GM23248 (cell line): ENCODE measurements around the gene TMEM108. TPM values are rescaled to one million over a fixed set of nuclear protein-coding genes. Genes with fewer than 3 reads are reported as not detected.

ENCODE experiments used
- DNase-seq: peaks from one replicate; pipeline ENCODE4 v3.0.0-alpha.2; 2015
- H2AFZ ChIP-seq: fragments of 200-600 bp; sonication (generic); 2 replicates; pipeline ENCODE4 v1.6.1; 2016; ENCODE audit warnings: antibody characterized with exemption
- H3F3A ChIP-seq: fragments of 200-600 bp; sonication (generic); 2 replicates; pipeline ENCODE4 v1.6.1; 2016; ENCODE audit warnings: mild to moderate bottlenecking, antibody characterized with exemption, mixed run types; ENCODE audit not compliant: insufficient read depth
- H3K27ac ChIP-seq: fragments of 200-600 bp; sonication (generic); 2 replicates; pipeline ENCODE4 v1.5.1; 2016; ENCODE audit warnings: mild to moderate bottlenecking
- H3K27me3 ChIP-seq: fragments of 200-600 bp; sonication (generic); replicated peaks from 2 replicates; pipeline ENCODE4 v1.6.1; 2016; ENCODE audit warnings: mild to moderate bottlenecking; ENCODE audit not compliant: insufficient read depth
- H3K36me3 ChIP-seq: fragments of 200-600 bp; sonication (generic); 2 replicates; pipeline ENCODE4 v1.6.1; 2016; ENCODE audit warnings: low read depth, mild to moderate bottlenecking
- H3K4me1 ChIP-seq: fragments of 200-600 bp; sonication (generic); 2 replicates; pipeline ENCODE4 v1.6.1; 2016; ENCODE audit warnings: mild to moderate bottlenecking; ENCODE audit not compliant: insufficient read depth
- H3K4me2 ChIP-seq: fragments of 200-600 bp; sonication (generic); one replicate; pipeline ENCODE4 v1.6.1; 2016; ENCODE audit warnings: mild to moderate bottlenecking; ENCODE audit not compliant: unreplicated experiment
- H3K4me3 ChIP-seq: fragments of 200-600 bp; sonication (generic); 2 replicates; pipeline ENCODE4 v1.5.1; 2016; ENCODE audit warnings: mild to moderate bottlenecking
- H3K79me2 ChIP-seq: fragments of 200-600 bp; sonication (generic); 2 replicates; pipeline ENCODE4 v1.6.1; 2016; ENCODE audit warnings: mild to moderate bottlenecking; ENCODE audit not compliant: insufficient read depth
- H3K9ac ChIP-seq: fragments of 200-600 bp; sonication (generic); 2 replicates; pipeline ENCODE4 v1.6.1; 2016; ENCODE audit warnings: mild to moderate bottlenecking
- H3K9me2 ChIP-seq: fragments of 200-600 bp; sonication (generic); 2 replicates; pipeline ENCODE4 v1.6.1; 2016; ENCODE audit warnings: mixed run types, mild to moderate bottlenecking, moderate library complexity; ENCODE audit not compliant: insufficient read depth
- H3K9me3 ChIP-seq: fragments of 200-600 bp; sonication (generic); one replicate; pipeline ENCODE4 v1.6.1; 2017; ENCODE audit warnings: low read depth
- H4K20me1 ChIP-seq: fragments of 200-600 bp; sonication (generic); 2 replicates; pipeline ENCODE4 v1.6.0; 2016; ENCODE audit not compliant: insufficient read depth
- EZH2 ChIP-seq: fragments of 200-600 bp; sonication (generic); IDR thresholded peaks from 2 replicates; pipeline ENCODE4 v1.6.1; 2018; ENCODE audit warnings: antibody characterized with exemption, mild to moderate bottlenecking; ENCODE audit not compliant: insufficient read depth, poor library complexity, severe bottlenecking
- EZH2phosphoT487 ChIP-seq: fragments of 200-600 bp; sonication (generic); IDR thresholded peaks from 2 replicates; pipeline ENCODE4 v1.6.1; 2018; ENCODE audit warnings: antibody characterized with exemption, moderate library complexity, mild to moderate bottlenecking, low read depth; ENCODE audit not compliant: insufficient read depth
- whole genome bisulfite sequencing, 2 experiments: methylation state at CpG; one replicate each; pipeline ENCODE4 v1.1.6; 2015 to 2017; ENCODE audit warnings: low lambda C conversion rate in 2 of 2, low coverage in 1 of 2; ENCODE audit errors: missing lambda C conversion rate in 2 of 2; 5-methylcytosine and 5-hydroxymethylcytosine counted together
- in situ Hi-C: fragments of 300-500 bp; cut with MboI; formaldehyde crosslinking; loops from 2 replicates; pipeline ENCODE4 v1.15.0; 2020
- polyA plus RNA-seq: library from polyadenylated mRNA; unstranded; fragments of >200 nt; fragmentation: Nextera tagmentation; extraction: Ambion mirVana; gene quantifications from 2 replicates; pipeline ENCODE4 v1.2.1, GENCODE V29; 2016
- total RNA-seq: library from RNA; depleted of rRNA; stranded (reverse); fragments of >200 nt; shearing (Covaris generic); gene quantifications from 2 replicates; pipeline ENCODE4 v1.2.3, GENCODE V29; 2014

Gene TMEM108
- total and polyA plus RNA-seq, 2 experiments from 2014 or later: not detected

GRCh38 chr3:133169331-133170068 lies 131.3 kb downstream of the TMEM108 start:
- Histone ChIP-seq H2AFZ (no peak overlapping the region), H3F3A (no peaks in the 10 kb centered on the region), H3K36me3 (no peaks in the 10 kb centered on the region), H3K4me3 (no peak overlapping the region), H3K27ac (no peak overlapping the region), H3K4me2 (no peak overlapping the region), H3K79me2 (no peaks in the 10 kb centered on the region), H4K20me1 (no peaks in the 10 kb centered on the region), H3K9me3 (no peaks in the 10 kb centered on the region), H3K9me2 (no peaks in the 10 kb centered on the region), H3K4me1 (no peaks in the 10 kb centered on the region), H3K9ac (no peak overlapping the region), H3K27me3 (no peaks in the 10 kb centered on the region)
- in situ Hi-C loops: no loop called here
- no peak for TF ChIP-seq EZH2
- TF ChIP-seq EZH2phosphoT487: no peak
- WGBS, 2 experiments: 59 to 67% methylated on average over 6 of the region's 6 CpGs
- no peak for DNase-seq

GRCh38 chr3:133171831-133172230 lies 133.6 kb downstream of the TMEM108 start:
- Histone ChIP-seq H3K9me3 (no peaks in the 10 kb centered on the region), H3K27me3 (no peaks in the 10 kb centered on the region), H3K4me2 (no peak overlapping the region), H4K20me1 (no peaks in the 10 kb centered on the region), H3F3A (no peaks in the 10 kb centered on the region), H2AFZ (no peak overlapping the region), H3K36me3 (no peaks in the 10 kb centered on the region), H3K9ac (no peak overlapping the region), H3K27ac (no peak overlapping the region), H3K4me3 (no peak overlapping the region), H3K9me2 (no peaks in the 10 kb centered on the region), H3K79me2 (no peaks in the 10 kb centered on the region), H3K4me1 (no peaks in the 10 kb centered on the region)
- 17 to 22% methylated on average over 2 of the region's 2 CpGs for WGBS, 2 experiments
- TF ChIP-seq EZH2phosphoT487 (no peak), EZH2 (no peak)
- in situ Hi-C loops: no loop called here
- no peak for DNase-seq

- no peaks in the 10 kb centered on the region for H3K79me2 ChIP-seq
- H3K9me3 ChIP-seq: no peaks in the 10 kb centered on the region
- no peak overlapping the region for H3K4me2 ChIP-seq
- DNase-seq: no peak
- no peaks in the 10 kb centered on the region for H4K20me1 ChIP-seq
- no peaks in the 10 kb centered on the region for H3K27me3 ChIP-seq
- no peak overlapping the region for H3K9ac ChIP-seq
- in situ Hi-C loops: no loop called here
- WGBS, 2 experiments: 5 to 9% methylated on average over 2 of the region's 2 CpGs
- H2AFZ ChIP-seq: no peak overlapping the region
- no peak overlapping the region for H3K27ac ChIP-seq
- no peaks in the 10 kb centered on the region for H3K9me2 ChIP-seq
- no peak overlapping the region for H3K4me3 ChIP-seq
- TF ChIP-seq EZH2 (no peak), EZH2phosphoT487 (no peak)
- H3F3A ChIP-seq: no peaks in the 10 kb centered on the region
- no peaks in the 10 kb centered on the region for H3K4me1 ChIP-seq
- no peaks in the 10 kb centered on the region for H3K36me3 ChIP-seq
Measured at GRCh38 chr3:133181392-133182150, 143.4 kb downstream of the TMEM108 start.

- WGBS, 2 experiments: 3 to 4% methylated on average over 4 of the region's 4 CpGs
- in situ Hi-C loops: no loop called here
Measured at GRCh38 chr3:133187870-133188379, 149.7 kb downstream of the TMEM108 start.

More at GRCh38 chr3:133187870-133188379, 149.7 kb downstream of the TMEM108 start:
- TF ChIP-seq EZH2phosphoT487: no peak
- TF ChIP-seq EZH2: no peak
- Histone ChIP-seq H3K4me1 (no peaks in the 10 kb centered on the region), H3K9me3 (no peaks in the 10 kb centered on the region), H3K4me3 (no peak overlapping the region), H3K36me3 (no peaks in the 10 kb centered on the region), H2AFZ (no peak overlapping the region), H3K27me3 (no peaks in the 10 kb centered on the region), H3K79me2 (no peaks in the 10 kb centered on the region), H3K27ac (no peak overlapping the region), H3K9me2 (no peaks in the 10 kb centered on the region), H3K9ac (no peak overlapping the region), H4K20me1 (no peaks in the 10 kb centered on the region), H3K4me2 (no peak overlapping the region), H3F3A (no peaks in the 10 kb centered on the region)
- DNase-seq: no peak
